Ovary (tissue), 9 donors: ENCODE results near the gene C7orf25. TPM values are rescaled to one million over a fixed set of nuclear protein-coding genes. Genes with fewer than 3 reads are reported as not detected.

Experiments
- DNase-seq, 5 donors: peaks; one replicate each; pipeline ENCODE4 v3.0.0-alpha.2; 2019 to 2020
- H3K27ac ChIP-seq, 2 donors: fragments of 200-600 bp; one replicate each; pipeline versions ENCODE4 v1.5.1 to v1.8.0; 2019 to 2022
- H3K27me3 ChIP-seq: fragments of 200-600 bp; one replicate; pipeline ENCODE4 v1.8.0; 2022
- H3K36me3 ChIP-seq: fragments of 200-600 bp; sonication (generic); one replicate; pipeline ENCODE4 v1.5.1; 2019
- H3K4me1 ChIP-seq: one replicate; pipeline ENCODE4 v1.8.1; 2013; ENCODE audit warnings: mild to moderate bottlenecking, moderate library complexity; ENCODE audit not compliant: insufficient read depth
- H3K4me3 ChIP-seq: fragments of 200-600 bp; sonication (generic); one replicate; pipeline ENCODE4 v1.5.1; 2017
- H3K9me3 ChIP-seq, 2 donors: fragments of 200-600 bp in 1 of 2; sonication (generic) in 1 of 2; one replicate each; pipeline versions ENCODE4 v1.5.1 to v1.8.1; 2013 to 2019; ENCODE audit warnings: mild to moderate bottlenecking in 1 of 2, moderate library complexity in 1 of 2
- CTCF ChIP-seq, 3 donors: fragments of 450-650 bp in 2 of 3; fragments of 200-600 bp in 1 of 3; IDR thresholded peaks; one replicate each; pipeline versions ENCODE4 v1.5.1 to v1.8.0; 2016 to 2022; ENCODE audit warnings: antibody characterized with exemption in 3 of 3, mild to moderate bottlenecking in 1 of 3
- EP300 ChIP-seq: sonication (generic); formaldehyde crosslinking; IDR thresholded peaks from one replicate; pipeline ENCODE4 v1.6.1; 2017; ENCODE audit warnings: antibody characterized with exemption
- POLR2A ChIP-seq: fragments of 450-650 bp; IDR thresholded peaks from one replicate; pipeline ENCODE4 v1.6.1; 2017; ENCODE audit warnings: antibody characterized with exemption, mild to moderate bottlenecking, moderate library complexity
- WGBS, 3 donors: extraction: QIAGEN DNeasy Blood & Tissue Kit in 1 of 3; methylation state at CpG; one replicate each; pipeline versions ENCODE4 v1.1.5 to v1.1.7; 2013 to 2017; 5-methylcytosine and 5-hydroxymethylcytosine counted together
- intact Hi-C, 4 donors: fragments of 100-400 bp; cut with DNase I; formaldehyde crosslinking; loops; one replicate each; pipeline versions ENCODE4 v1.11.0 to v1.15.1; 2022 to 2023
- polyA plus RNA-seq, 2 donors: library from polyadenylated mRNA; stranded (reverse); fragments of 200-250 nt in 1 of 2; fragments of 350-450 nt in 1 of 2; fragmentation: Illumina TruSeq in 1 of 2; extraction: RNeasy Lipid Tissue Mini Kit (QIAGEN cat#74804) in 1 of 2; gene quantifications; one replicate each; pipeline ENCODE4 v1.2.3, GENCODE V29; 2013 to 2014
- total RNA-seq, 7 donors: library from RNA; depleted of rRNA in 2 of 7; stranded (reverse); fragments of >200 nt in 2 of 7; fragmentation: NEBNext Ultra II Directional in 3 of 7; extraction: Animal tissue kit (Norgen Biotek cat#: 25700) in 3 of 7; gene quantifications; one replicate each; pipeline versions ENCODE4 v1.1.0 to v1.2.4, GENCODE V29; 2016 to 2023
- donor health status: DM: no; HTN: no; CAD: no; lungs with moderate emphysema.
- donor health status: DM: no; HTN: no; CAD: no.
- donor health status: Bipolar disorder and iron deficiency.
- donor health status: DM: yes; HTN: yes; CAD: no.
- donor health status: DM: no; HTN: no; CAD: no.
- donor health status: DM: yes; HTN: yes; CAD: no.

Gene C7orf25
- total and polyA plus RNA-seq, 9 donors: 2.4 to 11.2 (median 7.5) TPM

DNA sequence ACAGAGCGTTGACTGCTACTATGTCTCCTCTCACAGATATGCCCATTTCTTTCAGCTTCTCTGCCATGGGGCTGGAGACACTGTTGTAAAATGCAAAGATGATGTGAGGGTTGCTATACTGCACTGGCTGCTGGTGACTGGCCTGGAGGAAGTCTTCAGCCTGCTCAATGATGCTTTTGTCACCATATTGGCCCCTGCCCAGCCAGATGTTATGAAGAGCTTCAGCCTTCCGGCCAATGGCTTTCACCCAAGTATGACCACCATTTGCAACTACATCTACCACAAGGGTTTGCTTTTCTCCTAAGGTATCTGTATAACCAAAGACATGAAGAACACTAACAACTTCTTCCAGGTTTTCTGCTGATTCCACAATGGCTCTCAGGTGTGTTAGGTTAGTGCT, 1.6 kb downstream of the C7orf25 start:
- H3K27ac ChIP-seq: no peak overlapping the region
- H3K27me3 ChIP-seq: no peaks in the 10 kb centered on the region
- intact Hi-C loops: no loop called here
- WGBS, 3 donors: 85 to 100% (median 97%) methylated on average over 2 of the region's 2 CpGs
- H3K4me1 ChIP-seq: peaks cover 13% of the 10 kb centered on the region
- H3K36me3 ChIP-seq: no peaks in the 10 kb centered on the region
- no peak overlapping the region for H3K4me3 ChIP-seq
- no peak for TF ChIP-seq CTCF (IDR thresholded peaks at IDR 0.05)
- TF ChIP-seq POLR2A: no peak
- no peak for TF ChIP-seq EP300
- no peaks in the 10 kb centered on the region for H3K9me3 ChIP-seq
- no peak for DNase-seq

- H3K4me3 ChIP-seq: no peak overlapping the region
- no peak for DNase-seq
- no peak overlapping the region for H3K27ac ChIP-seq
- H3K27me3 ChIP-seq: no peaks in the 10 kb centered on the region
- TF ChIP-seq POLR2A: no peak
- no peak for TF ChIP-seq EP300
- TF ChIP-seq CTCF (IDR thresholded peaks at IDR 0.05): no peak
- intact Hi-C loops: no loop called here
- H3K36me3 ChIP-seq: no peaks in the 10 kb centered on the region
- H3K4me1 ChIP-seq: peaks cover 5% of the 10 kb centered on the region
- no peaks in the 10 kb centered on the region for H3K9me3 ChIP-seq
Observed at GRCh38 chr7:42907316-42907715, 4.6 kb downstream of the C7orf25 start.

DNA sequence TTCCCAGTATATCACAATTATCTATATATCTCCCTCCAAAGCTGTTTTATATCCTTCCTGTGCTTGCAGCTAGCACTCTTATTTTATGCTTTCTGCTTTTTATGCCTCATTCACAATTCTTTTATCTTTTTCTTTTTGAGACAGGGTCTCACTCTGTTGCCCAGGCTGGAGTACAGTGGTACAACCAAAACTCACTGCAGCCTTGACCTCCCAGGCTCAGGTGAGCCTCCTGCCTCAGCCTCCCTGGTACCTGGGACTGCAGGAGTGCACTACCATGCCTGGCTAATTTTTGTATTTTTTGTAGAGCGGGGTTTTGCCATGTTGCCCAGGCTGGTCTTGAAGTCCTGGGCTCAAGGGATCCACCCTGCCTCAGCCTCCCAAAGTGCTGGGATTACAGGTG, 5.7 kb downstream of the C7orf25 start:
- H3K27ac ChIP-seq: no peak overlapping the region
- intact Hi-C loops: no loop called here
- H3K27me3 ChIP-seq: no peaks in the 10 kb centered on the region
- H3K9me3 ChIP-seq: no peaks in the 10 kb centered on the region
- TF ChIP-seq CTCF (IDR thresholded peaks at IDR 0.05) (no peak), POLR2A (no peak), EP300 (no peak)
- 93 to 100% (median 95%) methylated on average over 1 of the region's 1 CpG for WGBS, 3 donors
- no peaks in the 10 kb centered on the region for H3K36me3 ChIP-seq
- DNase-seq: no peak
- H3K4me1 ChIP-seq: peaks cover 5% of the 10 kb centered on the region
- H3K4me3 ChIP-seq: no peak overlapping the region

- Histone ChIP-seq H3K4me1 (no peaks in the 10 kb centered on the region), H3K9me3 (no peaks in the 10 kb centered on the region), H3K27me3 (no peaks in the 10 kb centered on the region), H3K4me3 (no peak overlapping the region), H3K36me3 (no peaks in the 10 kb centered on the region), H3K27ac (no peak overlapping the region)
- no peak for TF ChIP-seq CTCF (IDR thresholded peaks at IDR 0.05)
- no peak for TF ChIP-seq EP300
- TF ChIP-seq POLR2A: no peak
- no peak for DNase-seq
- intact Hi-C loops: no loop called here
- WGBS, 3 donors: 62 to 76% (median 74%) methylated on average over 3 of the region's 3 CpGs
Observed at GRCh38 chr7:42902331-42902730, 9.5 kb downstream of the C7orf25 start.

GRCh38 chr7:42900842-42901241, 11.0 kb downstream of the C7orf25 start:
- no peaks in the 10 kb centered on the region for H3K4me1 ChIP-seq
- H3K27ac ChIP-seq: no peak overlapping the region
- no peaks in the 10 kb centered on the region for H3K36me3 ChIP-seq
- no peak for TF ChIP-seq POLR2A
- TF ChIP-seq CTCF (IDR thresholded peaks at IDR 0.05): no peak
- TF ChIP-seq EP300: no peak
- no peaks in the 10 kb centered on the region for H3K27me3 ChIP-seq
- H3K9me3 ChIP-seq: no peaks in the 10 kb centered on the region
- intact Hi-C loops: no loop called here
- DNase-seq: no peak
- no peak overlapping the region for H3K4me3 ChIP-seq
